HCT116 (cell line): ENCODE data around the gene PLA2G10. TPM values are rescaled to one million over a fixed set of nuclear protein-coding genes. Genes with fewer than 3 reads are reported as not detected.

ENCODE experiments used
- ATAC-seq: fragments of 200-7000 bp; cut with Tn5 transposase; 2 replicates; pipeline ENCODE4 v1.9.1; 2020; ENCODE audit warnings: mild to moderate bottlenecking, moderate library complexity
- BruUV-seq: library from RNA; stranded (reverse); fragments of 400-500 nt; replicated peaks from 2 replicates; lab custom pipeline; 2021; lab: Mats Ljungman, UMichigan
- CTCF ChIA-PET: fragments of 300-600 bp; sonication (Branson Sonifier 250); formaldehyde crosslinking; loops from one replicate; lab custom pipeline; 2021; ENCODE audit warnings: antibody characterized with exemption; lab: Charles Lee
- POLR2A ChIA-PET: fragments of 300-600, 350-600 bp; sonication (Branson Sonifier 250); formaldehyde crosslinking; loops from one replicate; lab custom pipeline; 2021; ENCODE audit warnings: antibody characterized with exemption; lab: Charles Lee
- RAD21 ChIA-PET, 2 experiments: fragments of 300-600 bp; sonication (Branson Sonifier 250); formaldehyde crosslinking; loops; one replicate each; lab custom pipeline; 2023; ENCODE audit warnings: low total read pairs in 2 of 2; ENCODE audit not compliant: uncharacterized antibody in 2 of 2, unreplicated experiment in 2 of 2, low non-redundant PET in 1 of 2; lab: Charles Lee
- DNase-seq: peaks from one replicate; pipeline ENCODE4 v3.0.0-alpha.2; 2010; ENCODE audit warnings: low read depth, low spot score
- H2AFZ ChIP-seq: fragments of 200-600 bp; shearing (Covaris generic), sonication (generic); 2 replicates; pipeline ENCODE4 v1.6.1; 2017; ENCODE audit warnings: low read depth, mixed run types, mixed read lengths, antibody characterized with exemption, low read length; ENCODE audit not compliant: poor library complexity, severe bottlenecking
- H3K27ac ChIP-seq: 2 replicates; pipeline ENCODE4 v1.5.1; 2012; ENCODE audit warnings: low read depth, low read length
- H3K27me3 ChIP-seq: fragments of 200-600 bp; sonication (generic); 2 replicates; pipeline ENCODE4 v1.6.1; 2016; ENCODE audit warnings: mixed run types, low read length, mixed read lengths; ENCODE audit not compliant: insufficient read depth
- H3K36me3 ChIP-seq, 2 experiments: fragments of 200-500 bp in 1 of 2; fragments of 200-600 bp in 1 of 2; sonication (Bioruptor generic) in 1 of 2; sonication (generic) in 1 of 2; 2 replicates each; pipeline versions ENCODE4 v1.5.1 to v1.6.1; 2014 to 2016; ENCODE audit warnings: low read length in 2 of 2, inconsistent platforms in 1 of 2, mixed read lengths in 1 of 2, mixed run types in 1 of 2; ENCODE audit not compliant: insufficient read depth in 2 of 2, control insufficient read depth in 1 of 2
- H3K4me1 ChIP-seq, 2 experiments: fragments of 200-600 bp in 1 of 2; sonication (generic) in 1 of 2; 2 replicates each; pipeline versions ENCODE4 v1.5.1 to v1.6.1; 2012 to 2017; ENCODE audit warnings: low read length in 2 of 2, inconsistent platforms in 1 of 2, mild to moderate bottlenecking in 1 of 2, mixed read lengths in 1 of 2, mixed run types in 1 of 2, moderate library complexity in 1 of 2; ENCODE audit not compliant: insufficient read depth in 2 of 2, control insufficient read depth in 1 of 2
- H3K4me2 ChIP-seq: fragments of 200-600 bp; sonication (generic); 2 replicates; pipeline ENCODE4 v1.6.1; 2017; ENCODE audit warnings: mixed run types, low read length, mixed read lengths
- H3K4me3 ChIP-seq, 2 experiments: fragments of 200-600 bp in 1 of 2; sonication (generic) in 1 of 2; replicated peaks in 1 of 2; 2 replicates each; pipeline ENCODE4 v1.5.1; 2011 to 2016; ENCODE audit warnings: low read length in 2 of 2, control low read depth in 1 of 2, low read depth in 1 of 2, mild to moderate bottlenecking in 1 of 2, mixed read lengths in 1 of 2, mixed run types in 1 of 2
- H3K79me2 ChIP-seq: fragments of 200-600 bp; sonication (generic); 2 replicates; pipeline ENCODE4 v1.6.1; 2017; ENCODE audit warnings: mild to moderate bottlenecking, mixed run types, low read length, moderate library complexity, mixed read lengths; ENCODE audit not compliant: insufficient read depth
- H3K9ac ChIP-seq: fragments of 200-600 bp; sonication (generic); 2 replicates; pipeline ENCODE4 v1.6.1; 2016; ENCODE audit warnings: low read length, mixed read lengths
- H3K9me2 ChIP-seq: fragments of 200-600 bp; sonication (generic), shearing (Covaris generic); 2 replicates; pipeline ENCODE4 v1.6.1; 2017; ENCODE audit warnings: mixed run types, mild to moderate bottlenecking, moderate library complexity; ENCODE audit not compliant: insufficient read depth
- H3K9me3 ChIP-seq, 2 experiments: fragments of 200-500 bp in 1 of 2; fragments of 200-600 bp in 1 of 2; sonication (Bioruptor generic) in 1 of 2; sonication (generic) in 1 of 2; 2 replicates each; pipeline ENCODE4 v1.6.1; 2014 to 2017; ENCODE audit warnings: low read length in 2 of 2, mixed read lengths in 2 of 2, inconsistent platforms in 1 of 2, low read depth in 1 of 2, mild to moderate bottlenecking in 1 of 2, mixed run types in 1 of 2, moderate library complexity in 1 of 2; ENCODE audit not compliant: control insufficient read depth in 1 of 2, insufficient read depth in 1 of 2
- H4K20me1 ChIP-seq: fragments of 200-600 bp; sonication (generic), shearing (Covaris generic); 2 replicates; pipeline ENCODE4 v1.6.1; 2017; ENCODE audit warnings: mixed run types, mild to moderate bottlenecking, moderate library complexity; ENCODE audit not compliant: insufficient read depth
- ATF3 ChIP-seq: IDR thresholded peaks from 2 replicates; pipeline ENCODE4 v1.6.1; 2012
- CBX3 ChIP-seq: IDR thresholded peaks from 2 replicates; pipeline ENCODE4 v1.6.1; 2012; ENCODE audit warnings: low read depth
- EGR1 ChIP-seq: IDR thresholded peaks from 2 replicates; pipeline ENCODE4 v1.6.1; 2012; ENCODE audit warnings: low read depth
- JUND ChIP-seq: IDR thresholded peaks from 2 replicates; pipeline ENCODE4 v1.6.1; 2012
- MAX ChIP-seq: IDR thresholded peaks from 2 replicates; pipeline ENCODE4 v1.6.1; 2012
- ZNF274 ChIP-seq: fragments of 200-500 bp; sonication (Bioruptor generic); IDR thresholded peaks from 2 replicates; pipeline ENCODE4 v1.6.1; 2014; ENCODE audit warnings: mild to moderate bottlenecking, low read depth, low read length, inconsistent platforms
- intact Hi-C: fragments of 100-400 bp; cut with micrococcal nuclease; formaldehyde crosslinking; loops from 2 replicates; pipeline ENCODE4 v1.10.0; 2022
- total RNA-seq: library from RNA; stranded (reverse); gene quantifications from one replicate; pipeline ENCODE4 v1.2.1, GENCODE V29; 2021; ENCODE audit not compliant: unreplicated experiment
- TF ChIP-seq, protein P1 (sequence below): IDR thresholded peaks from 2 replicates; pipeline ENCODE4 v1.6.1; 2012; ENCODE audit warnings: low read depth

The PLA2G10 gene
- total RNA-seq, 1 experiment from 2014 or later, result not detected

- Histone ChIP-seq H3K79me2 (no peaks in the 10 kb centered on the region), H3K9me3 (no peaks in the 10 kb centered on the region), H3K27me3 (no peaks in the 10 kb centered on the region), H4K20me1 (no peaks in the 10 kb centered on the region), H3K36me3 (peaks cover 24 to 26% of the 10 kb centered on the region in 2 experiments), H3K4me1 (no peaks in the 10 kb centered on the region), H3K9me2 (no peaks in the 10 kb centered on the region), H3K4me3 (no peak overlapping the region), H3K9ac (no peak overlapping the region), H3K4me2 (no peak overlapping the region), H3K27ac (no peak overlapping the region), H2AFZ (no peak overlapping the region)
- ATAC-seq (no peak), DNase-seq (no peak)
- POLR2A ChIA-PET, result no interaction called here
- intact Hi-C loops, result no loop called here
- CTCF ChIA-PET, result no interaction called here
- TF ChIP-seq ZNF274, result no peak
- TF ChIP-seq JUND, result no peak
- no peak for TF ChIP-seq ATF3
- no peak for TF ChIP-seq CBX3
- no peak for TF ChIP-seq EGR1
- TF ChIP-seq, protein P1, sequence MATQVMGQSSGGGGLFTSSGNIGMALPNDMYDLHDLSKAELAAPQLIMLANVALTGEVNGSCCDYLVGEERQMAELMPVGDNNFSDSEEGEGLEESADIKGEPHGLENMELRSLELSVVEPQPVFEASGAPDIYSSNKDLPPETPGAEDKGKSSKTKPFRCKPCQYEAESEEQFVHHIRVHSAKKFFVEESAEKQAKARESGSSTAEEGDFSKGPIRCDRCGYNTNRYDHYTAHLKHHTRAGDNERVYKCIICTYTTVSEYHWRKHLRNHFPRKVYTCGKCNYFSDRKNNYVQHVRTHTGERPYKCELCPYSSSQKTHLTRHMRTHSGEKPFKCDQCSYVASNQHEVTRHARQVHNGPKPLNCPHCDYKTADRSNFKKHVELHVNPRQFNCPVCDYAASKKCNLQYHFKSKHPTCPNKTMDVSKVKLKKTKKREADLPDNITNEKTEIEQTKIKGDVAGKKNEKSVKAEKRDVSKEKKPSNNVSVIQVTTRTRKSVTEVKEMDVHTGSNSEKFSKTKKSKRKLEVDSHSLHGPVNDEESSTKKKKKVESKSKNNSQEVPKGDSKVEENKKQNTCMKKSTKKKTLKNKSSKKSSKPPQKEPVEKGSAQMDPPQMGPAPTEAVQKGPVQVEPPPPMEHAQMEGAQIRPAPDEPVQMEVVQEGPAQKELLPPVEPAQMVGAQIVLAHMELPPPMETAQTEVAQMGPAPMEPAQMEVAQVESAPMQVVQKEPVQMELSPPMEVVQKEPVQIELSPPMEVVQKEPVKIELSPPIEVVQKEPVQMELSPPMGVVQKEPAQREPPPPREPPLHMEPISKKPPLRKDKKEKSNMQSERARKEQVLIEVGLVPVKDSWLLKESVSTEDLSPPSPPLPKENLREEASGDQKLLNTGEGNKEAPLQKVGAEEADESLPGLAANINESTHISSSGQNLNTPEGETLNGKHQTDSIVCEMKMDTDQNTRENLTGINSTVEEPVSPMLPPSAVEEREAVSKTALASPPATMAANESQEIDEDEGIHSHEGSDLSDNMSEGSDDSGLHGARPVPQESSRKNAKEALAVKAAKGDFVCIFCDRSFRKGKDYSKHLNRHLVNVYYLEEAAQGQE, result no peak
- TF ChIP-seq MAX, result no peak
- RAD21 ChIA-PET, result no interaction called here
- no TSS peak for BruUV-seq
These were observed 26.5 kb downstream of the PLA2G10 start for GRCh38 chr16:14667347-14668266.
